ENCODE measurements around the gene CNIH3.

- no peak for TF ChIP-seq CTCF (IDR thresholded peaks at IDR 0.05; ENCODE audit: low read depth, low read length)
- no peak for TF ChIP-seq POLR2A (IDR thresholded peaks at IDR 0.05; ENCODE audit: extremely low read depth, insufficient read length)
- no peak for TF ChIP-seq MYC (IDR thresholded peaks at IDR 0.05; ENCODE audit: low read depth, low read length)
Observed at GRCh38 chr1:224689374-224689773, 73.3 kb downstream of the CNIH3 start.
